Measurements from ENCODE around the gene USP7. TPM values are rescaled to one million over a fixed set of nuclear protein-coding genes. Genes with fewer than 3 reads are reported as not detected.
A peak's percentile ranks its signal among the peaks of the same experiment; 100 is the strongest.

Gene USP7
- total and polyA plus RNA-seq, 10 of the 15 experiments (the other 5 are each of a cell fraction or from before 2014, with no cell fraction given), result 16.2 to 133 (median 60.5) TPM

- TF ChIP-seq ZNF687 (IDR thresholded peaks at IDR 0.05) (no peak), MEF2B (IDR thresholded peaks at IDR 0.05; ENCODE audit: partially characterized antibody, poor library complexity, severe bottlenecking) (peak; percentile 92), NFIC (IDR thresholded peaks at IDR 0.05; ENCODE audit: low read depth, low read length) (no peak), JUNB (IDR thresholded peaks at IDR 0.05) (no peak), NR2C1 (IDR thresholded peaks at IDR 0.05) (no peak), STAT1 (conservative IDR thresholded peaks at IDR 0.05) (no peak), MTA3 (IDR thresholded peaks at IDR 0.05; ENCODE audit: borderline replicate concordance, low read length) (no peak), RBBP5 (conservative IDR thresholded peaks at IDR 0.05) (no peak), LARP7 (IDR thresholded peaks at IDR 0.05) (no peak), RELB (IDR thresholded peaks at IDR 0.05; ENCODE audit: low read depth) (no peak), NR2C2 (IDR thresholded peaks at IDR 0.05; ENCODE audit: borderline replicate concordance, control insufficient read depth, insufficient read length, low read depth) (no peak), CEBPB (IDR thresholded peaks at IDR 0.05; ENCODE audit: borderline replicate concordance in 1 of 2, low read depth in 2 of 2, low read length in 2 of 2) (no peak), RAD51 (IDR thresholded peaks at IDR 0.05) (no peak), CEBPZ (IDR thresholded peaks at IDR 0.05; ENCODE audit: low read depth, low read length) (no peak), CBFB (IDR thresholded peaks at IDR 0.05; ENCODE audit: low read depth) (0 out of 2 replicates have a peak, but pooled peaks have one; percentile 57), CUX1 (IDR thresholded peaks at IDR 0.05; ENCODE audit: insufficient replicate concordance, low read depth, low read length) (no peak)
Observed at GRCh38 chr16:9008601-9009260, 45.0 kb upstream of the USP7 start (continued).

Data from GM12878 (cell line).